Measurements from ENCODE around the gene KCNIP4. TPM values are rescaled to one million over a fixed set of nuclear protein-coding genes. Genes with fewer than 3 reads are reported as not detected.

KCNIP4 gene
- polyA plus RNA-seq, 3 donors: 0.09 to 0.25 TPM; not detected in 1

DNA sequence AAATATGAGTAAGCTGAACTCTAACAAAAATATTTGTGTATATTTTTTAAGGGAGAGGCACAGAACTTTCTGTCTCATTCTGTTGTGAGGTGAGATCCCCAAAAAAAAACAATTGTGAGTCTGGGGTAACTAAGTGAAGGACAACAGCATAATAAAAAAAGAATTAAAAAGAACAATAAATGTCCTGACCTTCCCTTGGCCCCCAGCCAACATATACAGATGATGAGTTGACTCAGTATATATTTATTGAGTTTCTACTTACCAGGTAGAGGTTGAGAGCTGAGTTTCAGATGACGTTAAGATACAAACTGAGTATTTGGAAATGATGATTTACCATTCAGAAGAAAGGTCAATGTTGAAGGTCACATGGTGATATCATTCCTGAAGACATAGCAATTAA lies 239.5 kb downstream of the KCNIP4 start:
- Histone ChIP-seq H3K79me2 (ENCODE audit: insufficient read depth, low read length) (no peaks in the 10 kb centered on the region), H3K9me3 (replicated peaks in 1 of 2; ENCODE audit: control insufficient read depth in 1 of 2, insufficient read depth in 1 of 2, low read length in 2 of 2) (no peaks in the 10 kb centered on the region), H2AFZ (ENCODE audit: insufficient read depth, low read depth, low read length, poor library complexity, severe bottlenecking) (no peak overlapping the region), H3K4me3 (replicated peaks in 1 of 3; ENCODE audit: low read depth in 2 of 3, low read length in 3 of 3) (no peak overlapping the region), H3K4me2 (replicated peaks; ENCODE audit: extremely low read depth, low read length, poor library complexity, severe bottlenecking) (no peak overlapping the region), H3K27me3 (ENCODE audit: control insufficient read depth in 2 of 2, insufficient read depth in 2 of 2, low read length in 2 of 2) (no peaks in the 10 kb centered on the region), H4K20me1 (ENCODE audit: insufficient read depth, low read length) (no peaks in the 10 kb centered on the region), H3K36me3 (replicated peaks in 1 of 2; ENCODE audit: control insufficient read depth in 1 of 2, insufficient read depth in 2 of 2, low read length in 2 of 2) (no peaks in the 10 kb centered on the region), H3K4me1 (ENCODE audit: control insufficient read depth in 1 of 2, insufficient read depth in 2 of 2, low read length in 2 of 2) (no peaks in the 10 kb centered on the region), H3K27ac (ENCODE audit: low read depth in 1 of 2, low read length in 2 of 2) (no peak overlapping the region), H3K9ac (ENCODE audit: insufficient read depth, low read length, poor library complexity, severe bottlenecking) (no peak overlapping the region)
- intact Hi-C loops (cut with micrococcal nuclease): no loop called here
- Mint-ChIP-seq H3K27ac (no peak overlapping the region), H3K27me3 (ENCODE audit: low read depth in 3 of 3) (no peaks in the 10 kb centered on the region), H3K4me1 (no peaks in the 10 kb centered on the region), H3K9me3 (peaks cover 0 to 1% (median 0%) of the 10 kb centered on the region in 7 donors), H3K4me3 (no peak overlapping the region), H3K36me3 (no peaks in the 10 kb centered on the region)
- TF ChIP-seq, protein P1, sequence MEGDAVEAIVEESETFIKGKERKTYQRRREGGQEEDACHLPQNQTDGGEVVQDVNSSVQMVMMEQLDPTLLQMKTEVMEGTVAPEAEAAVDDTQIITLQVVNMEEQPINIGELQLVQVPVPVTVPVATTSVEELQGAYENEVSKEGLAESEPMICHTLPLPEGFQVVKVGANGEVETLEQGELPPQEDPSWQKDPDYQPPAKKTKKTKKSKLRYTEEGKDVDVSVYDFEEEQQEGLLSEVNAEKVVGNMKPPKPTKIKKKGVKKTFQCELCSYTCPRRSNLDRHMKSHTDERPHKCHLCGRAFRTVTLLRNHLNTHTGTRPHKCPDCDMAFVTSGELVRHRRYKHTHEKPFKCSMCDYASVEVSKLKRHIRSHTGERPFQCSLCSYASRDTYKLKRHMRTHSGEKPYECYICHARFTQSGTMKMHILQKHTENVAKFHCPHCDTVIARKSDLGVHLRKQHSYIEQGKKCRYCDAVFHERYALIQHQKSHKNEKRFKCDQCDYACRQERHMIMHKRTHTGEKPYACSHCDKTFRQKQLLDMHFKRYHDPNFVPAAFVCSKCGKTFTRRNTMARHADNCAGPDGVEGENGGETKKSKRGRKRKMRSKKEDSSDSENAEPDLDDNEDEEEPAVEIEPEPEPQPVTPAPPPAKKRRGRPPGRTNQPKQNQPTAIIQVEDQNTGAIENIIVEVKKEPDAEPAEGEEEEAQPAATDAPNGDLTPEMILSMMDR (IDR thresholded peaks at IDR 0.05): no peak
- WGBS (ENCODE audit: insufficient coverage): no CpG with 5 or more reads among the region's 1 CpG
- no peak for DNase-seq

DNA sequence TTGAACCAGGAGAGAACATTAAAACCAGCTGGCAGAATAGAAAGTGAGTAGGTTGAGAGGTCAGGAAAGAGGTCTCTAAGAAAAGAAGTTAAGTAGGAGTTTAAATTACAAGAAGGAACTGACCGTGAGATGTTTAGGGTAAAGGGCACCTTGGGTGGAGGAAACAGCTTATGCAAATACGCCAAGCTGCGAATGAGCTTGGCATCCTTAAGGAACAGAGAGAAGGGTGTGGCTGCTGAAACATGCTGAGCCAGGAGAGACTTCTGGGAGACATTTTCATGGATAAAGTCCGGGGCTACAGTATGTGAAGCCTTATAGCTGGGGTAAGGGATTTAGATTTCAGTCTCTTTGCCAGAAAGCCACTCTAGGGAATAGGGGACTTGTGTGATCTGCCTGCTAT lies 249.1 kb downstream of the KCNIP4 start:
- no peaks in the 10 kb centered on the region for H3K4me1 ChIP-seq (ENCODE audit: control insufficient read depth in 1 of 2, insufficient read depth in 2 of 2, low read length in 2 of 2)

More for the DNA sequence above, 249.1 kb downstream of the KCNIP4 start:
- H4K20me1 ChIP-seq (ENCODE audit: insufficient read depth, low read length): no peaks in the 10 kb centered on the region
- H3K27ac ChIP-seq (ENCODE audit: low read depth in 1 of 2, low read length in 2 of 2): no peak overlapping the region
- Mint-ChIP-seq H3K4me1 (no peaks in the 10 kb centered on the region), H3K36me3 (no peaks in the 10 kb centered on the region), H3K9me3 (peaks cover 0 to 3% (median 0%) of the 10 kb centered on the region in 7 donors), H3K27ac (no peak overlapping the region), H3K4me3 (no peak overlapping the region), H3K27me3 (ENCODE audit: low read depth in 3 of 3) (peaks cover 0 to 2% (median 0%) of the 10 kb centered on the region in 3 donors)
- no peak overlapping the region for H3K9ac ChIP-seq (ENCODE audit: insufficient read depth, low read length, poor library complexity, severe bottlenecking)
- no peaks in the 10 kb centered on the region for H3K79me2 ChIP-seq (ENCODE audit: insufficient read depth, low read length)
- no peaks in the 10 kb centered on the region for H3K9me3 ChIP-seq (replicated peaks in 1 of 2; ENCODE audit: control insufficient read depth in 1 of 2, insufficient read depth in 1 of 2, low read length in 2 of 2)
- no peak overlapping the region for H2AFZ ChIP-seq (ENCODE audit: insufficient read depth, low read depth, low read length, poor library complexity, severe bottlenecking)
- intact Hi-C loops (cut with micrococcal nuclease): no loop called here
- no peaks in the 10 kb centered on the region for H3K36me3 ChIP-seq (replicated peaks in 1 of 2; ENCODE audit: control insufficient read depth in 1 of 2, insufficient read depth in 2 of 2, low read length in 2 of 2)
- 54% methylated on average over 4 of the region's 4 CpGs for WGBS (ENCODE audit: insufficient coverage)
- H3K4me2 ChIP-seq (replicated peaks; ENCODE audit: extremely low read depth, low read length, poor library complexity, severe bottlenecking): no peak overlapping the region
- DNase-seq: no peak
- no peak overlapping the region for H3K4me3 ChIP-seq (replicated peaks in 1 of 3; ENCODE audit: low read depth in 2 of 3, low read length in 3 of 3)
- TF ChIP-seq, protein P1 (IDR thresholded peaks at IDR 0.05): no peak
- H3K27me3 ChIP-seq (ENCODE audit: control insufficient read depth in 2 of 2, insufficient read depth in 2 of 2, low read length in 2 of 2): no peaks in the 10 kb centered on the region

Data from CD14-positive monocyte (primary cell).